COLO829 (cell line): ENCODE results near the gene PRIM2.
"Not testable (repeated sequence)": the region's sequence is repeated elsewhere in the genome, so short reads cannot be mapped to it uniquely, and the experiment has no call there.

Experiments
- DNase-seq: peaks from one replicate; pipeline ENCODE4 v3.0.0; 2012; ENCODE audit warnings: low spot score

The PRIM2 gene

GRCh38 chr6:57606331-57606730 is 288.9 kb downstream of the PRIM2 start:
- DNase-seq: not testable (repeated sequence)

- not testable (repeated sequence) for DNase-seq
Measured at GRCh38 chr6:57610612-57611011, 293.2 kb downstream of the PRIM2 start.

GRCh38 chr6:57618959-57619358 is 301.5 kb downstream of the PRIM2 start:
- DNase-seq: not testable (repeated sequence)

- not testable (repeated sequence) for DNase-seq
Measured at GRCh38 chr6:57631773-57632172, 314.3 kb downstream of the PRIM2 start.

GRCh38 chr6:57658526-57658925 is 341.1 kb downstream of the PRIM2 start:
- not testable (repeated sequence) for DNase-seq

- not testable (repeated sequence) for DNase-seq
Measured at GRCh38 chr6:57659794-57660193, 342.4 kb downstream of the PRIM2 start.

GRCh38 chr6:57660940-57661339 is 343.5 kb downstream of the PRIM2 start:
- DNase-seq: not testable (repeated sequence)

GRCh38 chr6:57668108-57668507 is 350.7 kb downstream of the PRIM2 start:
- DNase-seq: not testable (repeated sequence)

- not testable (repeated sequence) for DNase-seq
Measured at GRCh38 chr6:57671237-57671636, 353.8 kb downstream of the PRIM2 start.

- DNase-seq: not testable (repeated sequence)
Measured at GRCh38 chr6:57671937-57672627, 354.7 kb downstream of the PRIM2 start.

- peak; percentile 0 for DNase-seq
Measured at GRCh38 chr6:57673281-57673680, 355.9 kb downstream of the PRIM2 start.

- not testable (repeated sequence) for DNase-seq
Measured at GRCh38 chr6:57675386-57675785, 358.0 kb downstream of the PRIM2 start.

- not testable (repeated sequence) for DNase-seq
Measured at GRCh38 chr6:57696382-57696781, 379.0 kb downstream of the PRIM2 start.
